NCI-H128 (cell line): ENCODE results near the gene PGAM2.

Experiments used
- DNase-seq: peaks from one replicate; lab custom pipeline; 2025; ENCODE audit not compliant: unreplicated experiment; lab: John Stamatoyannopoulos, UW

The PGAM2 gene

GRCh38 chr7:44086627-44087026 is 21.3 kb upstream of the PGAM2 start:
- no peak for DNase-seq

GRCh38 chr7:44085546-44085945 is 20.2 kb upstream of the PGAM2 start:
- DNase-seq = no peak

GRCh38 chr7:44084701-44085100 is 19.3 kb upstream of the PGAM2 start:
- DNase-seq = no peak

GRCh38 chr7:44083796-44084195 is 18.4 kb upstream of the PGAM2 start:
- DNase-seq = no peak

GRCh38 chr7:44082541-44083207 is 17.3 kb upstream of the PGAM2 start:
- peak; percentile 95 for DNase-seq

DNA sequence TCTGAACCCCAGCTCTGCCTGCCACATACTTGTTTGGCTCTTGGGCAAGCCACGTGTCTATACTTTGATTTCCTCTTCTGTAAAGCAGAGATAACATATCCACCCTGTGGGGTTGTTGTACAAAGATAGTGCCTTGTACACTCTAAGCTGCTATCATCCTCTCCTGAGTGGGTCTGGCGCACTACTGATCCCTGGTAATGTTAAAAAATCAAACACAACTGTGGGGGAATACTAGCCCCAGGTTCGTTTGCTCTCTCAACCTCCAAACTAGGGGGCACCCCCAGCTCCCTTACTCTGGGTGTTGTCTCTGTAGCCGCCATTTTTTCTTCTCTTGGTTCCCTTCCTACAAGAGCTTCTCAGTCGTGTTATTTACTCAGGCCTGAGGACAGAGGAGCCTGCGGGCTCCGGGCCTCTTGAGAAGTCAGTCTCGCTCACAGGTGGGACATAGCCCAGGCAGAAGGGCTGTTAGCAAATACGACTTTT is 15.9 kb upstream of the PGAM2 start:
- DNase-seq = no peak

DNA sequence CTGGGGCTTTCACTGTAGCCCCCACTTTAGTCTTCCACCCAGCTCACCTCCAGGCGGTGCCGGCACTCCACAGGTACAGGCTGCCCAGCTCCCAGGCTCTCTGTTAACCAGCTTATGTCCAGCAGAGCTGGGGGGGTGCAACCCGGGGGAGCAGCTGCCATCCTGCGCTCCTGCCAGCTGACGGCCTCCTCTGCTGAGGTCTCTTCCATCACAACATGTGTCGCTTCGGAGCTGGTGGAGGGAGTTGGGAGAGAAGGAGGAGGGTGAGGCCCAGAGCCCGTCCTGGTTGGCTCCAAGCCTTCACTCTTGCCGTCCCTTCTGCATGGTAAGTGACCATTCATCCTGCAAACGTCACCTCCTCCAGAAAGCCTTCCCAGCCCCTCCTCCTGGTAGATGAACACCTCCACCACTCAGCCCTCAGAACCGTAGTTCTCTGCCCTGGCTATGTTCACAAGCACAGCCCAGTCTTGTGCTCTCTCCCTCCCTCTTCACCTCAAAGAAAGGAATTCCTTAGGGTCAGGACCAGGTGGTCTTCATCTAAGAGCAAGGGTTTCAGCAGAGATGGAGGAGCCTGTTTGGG is 15.4 kb upstream of the PGAM2 start:
- no peak for DNase-seq

GRCh38 chr7:44080118-44080517 is 14.8 kb upstream of the PGAM2 start:
- no peak for DNase-seq

GRCh38 chr7:44079331-44080021 is 14.1 kb upstream of the PGAM2 start:
- DNase-seq = no peak

DNA sequence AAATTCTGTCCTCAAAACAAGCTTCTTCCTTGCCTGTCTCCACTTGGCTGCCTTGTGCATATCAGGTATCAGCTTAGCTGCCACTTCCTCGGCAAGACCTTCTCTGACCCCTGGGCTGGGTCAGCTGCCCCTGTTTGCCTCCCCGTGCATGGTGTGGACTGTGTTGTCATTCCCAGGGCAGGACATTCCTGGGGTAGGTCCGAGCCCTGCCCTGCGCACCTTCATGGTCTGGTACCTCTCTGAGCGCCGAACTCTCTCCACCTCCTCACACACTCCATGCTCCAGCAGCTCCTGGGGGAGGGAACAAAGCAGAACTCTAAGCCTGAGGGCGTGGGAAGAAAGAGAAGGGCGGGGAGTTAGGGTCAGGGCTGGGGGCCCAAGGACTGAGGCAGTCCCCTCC is 13.2 kb upstream of the PGAM2 start:
- DNase-seq = no peak

GRCh38 chr7:44077681-44078091 is 12.3 kb upstream of the PGAM2 start:
- DNase-seq = no peak

GRCh38 chr7:44077061-44077460 is 11.7 kb upstream of the PGAM2 start:
- DNase-seq = no peak

GRCh38 chr7:44076101-44076895 is 10.9 kb upstream of the PGAM2 start:
- DNase-seq = no peak

- DNase-seq = no peak
Measured at GRCh38 chr7:44075296-44076075, 10.1 kb upstream of the PGAM2 start.

DNA sequence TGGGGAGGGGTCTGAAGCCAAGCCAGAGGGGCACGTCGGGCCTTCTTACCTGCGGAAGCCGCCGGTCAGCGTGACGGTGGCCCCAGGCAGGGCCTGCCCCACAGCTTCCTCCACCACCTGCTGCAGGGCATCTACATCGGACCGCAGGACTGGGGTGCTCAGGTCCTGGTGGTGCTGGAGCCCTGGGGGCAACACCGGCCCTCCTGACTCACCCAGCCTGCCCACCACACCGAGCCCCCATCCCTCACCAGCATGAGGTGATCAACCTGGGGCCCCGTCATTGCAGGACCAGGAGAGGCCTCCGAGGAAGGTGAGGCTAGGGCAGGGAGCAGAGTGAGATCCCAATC is 9.0 kb upstream of the PGAM2 start:
- no peak for DNase-seq

DNA sequence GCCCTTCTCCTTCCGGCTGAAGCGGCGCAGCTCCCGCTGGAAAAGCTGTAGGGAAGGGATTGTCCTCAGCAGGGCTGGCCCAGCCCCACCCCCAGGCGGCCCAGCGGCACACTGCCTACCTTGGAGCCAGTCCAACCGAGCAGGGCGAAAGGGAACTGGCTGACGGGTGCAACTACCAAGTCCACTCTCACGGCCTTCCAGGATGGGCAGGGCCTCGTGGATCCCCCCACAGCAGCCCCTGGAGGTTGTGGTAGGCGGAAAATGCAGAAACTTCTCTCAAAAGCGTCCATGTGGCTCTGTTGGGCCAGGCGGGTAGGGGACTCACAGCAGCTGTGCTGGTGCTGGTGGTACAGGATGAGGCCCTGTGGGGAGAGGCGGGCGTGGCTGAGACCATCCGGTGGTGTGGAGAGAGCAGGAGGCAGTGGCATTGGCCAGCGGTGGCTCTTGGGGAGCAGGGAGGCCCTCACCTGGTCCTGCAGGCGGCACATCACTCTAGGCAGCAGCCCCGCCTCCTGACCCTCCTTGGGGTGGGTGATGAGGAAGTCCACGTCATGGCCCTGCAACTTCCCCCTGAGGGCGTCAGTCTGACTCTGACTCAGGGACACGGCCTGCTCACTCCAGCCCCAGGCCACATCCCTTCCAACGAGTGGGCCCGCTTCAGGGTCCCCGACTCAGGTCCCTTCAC is 8.4 kb upstream of the PGAM2 start:
- DNase-seq = no peak

DNA sequence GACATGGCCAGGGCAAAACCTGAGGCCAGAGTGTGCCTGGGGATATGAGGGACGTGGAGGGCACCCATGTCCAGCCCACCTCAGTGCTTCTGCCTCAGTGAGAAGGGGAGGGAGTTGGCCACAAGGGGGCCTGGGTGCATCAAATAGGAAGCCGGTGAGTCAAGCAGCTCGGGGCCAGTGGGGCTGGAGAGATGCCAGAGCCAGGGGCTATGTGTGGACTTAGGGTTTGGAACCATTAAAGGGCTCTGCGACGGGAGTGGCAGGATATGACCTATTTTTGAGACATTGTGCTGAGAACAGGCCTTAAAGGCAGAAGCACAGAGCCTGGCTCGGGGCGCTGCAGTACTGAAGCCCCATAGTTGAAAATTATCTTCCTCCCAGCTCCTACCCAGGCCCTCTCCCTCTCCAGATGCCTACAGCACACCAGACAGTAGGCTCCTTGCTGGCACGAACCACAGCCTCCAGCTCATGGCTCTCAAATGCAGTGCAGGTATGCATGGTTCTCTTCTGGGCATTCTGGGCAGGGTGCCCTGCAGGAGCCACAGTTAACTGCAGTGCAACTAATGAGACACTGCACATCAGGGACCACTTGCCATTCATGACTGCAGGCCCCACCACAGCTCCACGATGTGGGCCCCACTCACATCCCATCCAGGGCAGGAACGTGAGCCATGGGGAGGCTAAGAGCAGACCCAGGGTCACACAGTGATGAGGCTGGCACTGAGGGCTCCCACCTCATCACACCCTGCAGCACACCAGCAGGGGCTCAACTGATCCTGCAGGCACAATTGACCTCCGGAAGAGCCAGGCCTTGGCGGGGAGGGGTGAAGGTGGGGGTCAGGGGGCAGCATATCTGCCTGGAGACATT is 7.2 kb upstream of the PGAM2 start:
- DNase-seq = no peak

DNA sequence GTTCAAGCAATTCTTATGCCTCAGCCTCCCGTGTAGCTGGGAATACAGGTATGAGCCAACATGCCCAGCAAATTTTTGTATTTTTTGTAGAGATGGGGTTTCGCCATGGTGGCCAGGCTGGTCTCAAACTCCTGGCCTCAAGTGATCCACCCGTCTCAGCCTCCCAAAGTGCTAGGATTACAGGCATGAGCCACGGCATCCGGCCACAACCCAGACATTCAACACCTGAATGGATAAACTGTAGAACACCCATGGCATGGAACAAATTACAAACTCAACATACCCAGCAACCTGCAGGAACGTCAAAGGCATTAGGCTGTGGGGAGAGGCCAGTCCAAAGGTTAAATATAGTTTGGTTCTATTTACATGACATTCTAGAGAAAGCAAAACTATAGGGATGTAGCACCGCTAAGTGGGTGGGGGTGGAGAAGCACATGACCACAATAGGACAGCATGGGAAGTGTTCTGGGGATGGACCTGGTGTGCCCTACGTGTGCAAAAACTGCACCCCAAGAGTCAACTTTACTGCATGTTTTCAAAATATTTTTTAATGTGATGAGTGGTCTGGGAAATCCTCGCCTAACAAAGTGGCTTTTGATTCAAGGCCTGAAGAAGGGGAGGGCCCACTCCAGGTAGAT is 6.5 kb upstream of the PGAM2 start:
- no peak for DNase-seq

DNA sequence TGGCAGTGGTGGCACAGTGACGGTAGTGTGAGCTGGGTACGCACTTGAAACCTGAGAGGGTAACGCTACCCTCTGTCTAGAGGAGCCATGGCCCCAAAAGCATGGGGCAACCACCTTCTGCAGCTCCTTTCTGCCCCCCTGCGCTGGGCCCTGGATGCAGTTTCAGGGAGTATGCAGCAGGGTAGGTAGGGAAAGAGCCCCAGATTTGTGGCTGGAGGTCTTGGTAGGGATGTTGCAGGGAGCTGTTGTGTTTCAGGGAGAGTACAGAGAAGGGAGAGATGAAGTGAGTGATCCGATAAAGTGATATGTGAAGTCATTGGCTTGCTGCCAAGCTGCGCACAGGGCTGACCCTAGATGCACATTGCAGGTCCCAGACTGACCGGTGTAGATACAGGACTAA is 2.7 kb upstream of the PGAM2 start:
- DNase-seq = no peak
